Daoy (cell line): ENCODE measurements around the gene LENG1. TPM values are rescaled to one million over a fixed set of nuclear protein-coding genes. Genes with fewer than 3 reads are reported as not detected.

Experiments
- DNase-seq: peaks from one replicate; pipeline ENCODE4 v3.0.0-alpha.2; 2015; ENCODE audit warnings: low read depth
- total RNA-seq: library from RNA; depleted of rRNA; stranded (reverse); fragments of >200 nt; shearing (Covaris generic); gene quantifications from 2 replicates; pipeline ENCODE4 v1.2.3, GENCODE V29; 2014

LENG1 gene
- total RNA-seq, 1 experiment from 2014 or later: 21.3 TPM

GRCh38 chr19:54141356-54141755 lies 18.2 kb downstream of the LENG1 start:
- DNase-seq: no peak

- no peak for DNase-seq
Observed at GRCh38 chr19:54138489-54139256, 20.8 kb downstream of the LENG1 start.

GRCh38 chr19:54137699-54138488 lies 21.6 kb downstream of the LENG1 start, which contains the start of gene CNOT3:
Gene CNOT3, plus strand, starts transcription at chr19:54137762. Its CDS starts 5,217 bp downstream, at chr19:54142979.
- no peak for DNase-seq

- DNase-seq: peak; percentile 100
Observed at GRCh38 chr19:54136864-54137698, 22.4 kb downstream of the LENG1 start.

GRCh38 chr19:54136086-54136863 lies 23.2 kb downstream of the LENG1 start:
- DNase-seq: no peak

- no peak for DNase-seq
Observed at GRCh38 chr19:54133957-54134590, 25.4 kb downstream of the LENG1 start.

- DNase-seq: peak; percentile 72
Observed at GRCh38 chr19:54133312-54133956, 26.1 kb downstream of the LENG1 start.

- no peak for DNase-seq
Observed at GRCh38 chr19:54129617-54129996, 29.9 kb downstream of the LENG1 start.

GRCh38 chr19:54128796-54129616 lies 30.5 kb downstream of the LENG1 start:
- no peak for DNase-seq

GRCh38 chr19:54128441-54128725 lies 31.1 kb downstream of the LENG1 start:
- no peak for DNase-seq

- DNase-seq: no peak
Observed at GRCh38 chr19:54127688-54128440, 31.7 kb downstream of the LENG1 start.

GRCh38 chr19:54125713-54126112 lies 33.8 kb downstream of the LENG1 start:
- no peak for DNase-seq

- no peak for DNase-seq
Observed at GRCh38 chr19:54124393-54124792, 35.1 kb downstream of the LENG1 start.

- DNase-seq: no peak
Observed at GRCh38 chr19:54123682-54124081, 35.8 kb downstream of the LENG1 start.

- no peak for DNase-seq
Observed at GRCh38 chr19:54121259-54121658, 38.3 kb downstream of the LENG1 start.

GRCh38 chr19:54115109-54116063 lies 44.1 kb downstream of the LENG1 start, which contains the start of the genes PRPF31 and TFPT:
Gene PRPF31, plus strand, starts transcription at chr19:54115754. Its CDS starts 2,525 bp downstream, at chr19:54118279.
Gene TFPT, minus strand, starts transcription at chr19:54115657. Its CDS starts 388 bp downstream, at chr19:54115269.
- DNase-seq: peak; percentile 98

- DNase-seq: peak; percentile 78
Observed at GRCh38 chr19:54114340-54115108, 45.0 kb downstream of the LENG1 start.
